Kidney (tissue), 14 donors: ENCODE measurements around the gene NRG2. TPM values are rescaled to one million over a fixed set of nuclear protein-coding genes. Genes with fewer than 3 reads are reported as not detected.

Source experiments
- DNase-seq, 5 donors: peaks; one replicate each; pipeline ENCODE4 v3.0.0-alpha.2; 2013 to 2020
- FAIRE-seq: peaks from 2 replicates; lab custom pipeline; 2012; peaks lifted over from hg19 to GRCh38; lab: Jason Lieb, UNC
- H3K27ac ChIP-seq, 2 donors: one replicate each; pipeline ENCODE4 v1.7.0; 2013; ENCODE audit warnings: low read depth in 2 of 2, low read length in 2 of 2, inconsistent platforms in 1 of 2
- H3K27me3 ChIP-seq: one replicate; pipeline ENCODE4 v1.7.1; 2013; ENCODE audit warnings: low read length, inconsistent platforms; ENCODE audit not compliant: control insufficient read depth, insufficient read depth
- H3K36me3 ChIP-seq, 3 donors: one replicate each; pipeline versions ENCODE4 v1.7.0 to v1.7.1; 2013; ENCODE audit warnings: low read length in 3 of 3, control low read depth in 1 of 3, inconsistent platforms in 1 of 3; ENCODE audit not compliant: insufficient read depth in 3 of 3, control insufficient read depth in 2 of 3
- H3K4me1 ChIP-seq, 3 donors: one replicate each; pipeline versions ENCODE4 v1.7.0 to v1.7.1; 2013; ENCODE audit warnings: low read length in 3 of 3, inconsistent platforms in 1 of 3, low read depth in 1 of 3; ENCODE audit not compliant: control insufficient read depth in 2 of 3, insufficient read depth in 2 of 3
- H3K4me3 ChIP-seq, 3 donors: one replicate each; pipeline versions ENCODE4 v1.7.0 to v1.8.1; 2013; ENCODE audit warnings: low read length in 3 of 3, control low read depth in 1 of 3, inconsistent platforms in 1 of 3
- H3K9ac ChIP-seq, 3 donors: one replicate each; pipeline versions ENCODE4 v1.7.0 to v1.7.1; 2013; ENCODE audit warnings: low read length in 3 of 3, control low read depth in 1 of 3, inconsistent platforms in 1 of 3
- H3K9me3 ChIP-seq, 3 donors: one replicate each; pipeline versions ENCODE4 v1.7.0 to v1.7.1; 2013; ENCODE audit warnings: low read length in 3 of 3, control low read depth in 1 of 3, inconsistent platforms in 1 of 3; ENCODE audit not compliant: control insufficient read depth in 2 of 3, insufficient read depth in 1 of 3
- CTCF ChIP-seq: IDR thresholded peaks from 3 replicates; pipeline ENCODE4 v1.5.1; 2012; ENCODE audit warnings: mild to moderate bottlenecking, moderate library complexity, borderline replicate concordance; ENCODE audit not compliant: insufficient read depth; ENCODE audit errors: extremely low read depth
- intact Hi-C: fragments of 100-400 bp; cut with DNase I; formaldehyde crosslinking; loops from one replicate; pipeline ENCODE4 v1.11.1; 2022
- polyA plus RNA-seq: library from polyadenylated mRNA; stranded (reverse); fragments of 350-450 nt; fragmentation: Illumina TruSeq; extraction: RNeasy Lipid Tissue Mini Kit (QIAGEN cat#74804); gene quantifications from one replicate; pipeline ENCODE4 v1.2.3, GENCODE V29; 2014; ENCODE audit warnings: low read depth, low replicate concordance; ENCODE audit not compliant: insufficient read depth
- total RNA-seq: library from RNA; stranded (reverse); fragmentation: NEBNext Ultra II Directional; extraction: Animal tissue kit (Norgen Biotek cat#: 25700); gene quantifications from one replicate; pipeline ENCODE4 v1.2.1, GENCODE V29; 2021
- donor health status: control.
- donor health status: control.
- donor health status: control.
- donor health status: control.
- donor health status: control.
- donor health status: DM: yes; HTN: yes; CAD: no.
- donor health status: Normal renal cell carcinoma (clear cell type).

The NRG2 gene
- total and polyA plus RNA-seq, 2 donors from 2014 or later, result 1.9 to 4.6 TPM

DNA sequence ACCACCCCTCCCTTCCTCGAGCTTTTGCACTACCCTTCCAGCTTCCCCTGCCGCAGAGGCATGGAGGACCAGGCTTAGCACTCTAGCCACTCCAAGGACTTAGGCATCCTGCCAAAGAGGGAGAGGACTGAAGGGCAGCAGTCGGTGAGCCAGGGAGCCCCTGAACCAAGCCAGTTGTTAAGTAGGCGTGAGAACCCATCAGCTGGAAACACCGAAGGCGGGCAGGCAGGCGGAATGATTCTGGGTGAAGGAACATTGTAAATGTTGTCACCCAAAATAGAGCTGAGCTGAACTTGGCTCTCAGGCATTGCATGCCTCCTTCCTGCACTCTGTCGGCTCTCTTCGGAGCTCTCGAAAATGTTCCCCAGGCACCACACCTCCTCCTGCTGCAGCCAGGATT is 42.8 kb downstream of the NRG2 start:
- intact Hi-C loops, result no loop called here
- Histone ChIP-seq H3K27me3 (no peaks in the 10 kb centered on the region), H3K4me1 (no peaks in the 10 kb centered on the region), H3K9me3 (no peaks in the 10 kb centered on the region), H3K9ac (no peak overlapping the region), H3K27ac (no peak overlapping the region), H3K36me3 (no peaks in the 10 kb centered on the region), H3K4me3 (no peak overlapping the region)
- DNase-seq, result no peak
- TF ChIP-seq CTCF, result no peak
- no peak for FAIRE-seq

DNA sequence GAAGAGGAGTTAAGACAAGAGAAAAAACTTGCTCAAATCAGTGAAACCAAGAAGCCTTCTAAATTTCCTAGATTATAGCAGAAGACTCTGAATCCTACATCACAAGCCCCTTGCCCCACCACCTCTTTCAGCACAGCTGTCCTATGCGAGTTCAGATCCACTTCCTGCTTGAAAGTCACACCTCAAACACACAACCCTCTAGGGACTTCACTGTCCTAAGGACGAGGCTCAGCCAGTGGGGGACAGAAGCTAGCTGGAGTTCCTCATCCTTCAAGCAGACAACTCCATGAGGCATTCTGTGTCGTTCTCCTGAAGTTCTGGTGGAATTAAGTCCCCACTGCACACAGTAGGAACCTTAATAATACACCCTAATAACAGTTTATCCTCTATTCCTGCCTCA is 44.3 kb downstream of the NRG2 start:
- DNase-seq (no peak), FAIRE-seq (no peak)
- no peaks in the 10 kb centered on the region for H3K4me1 ChIP-seq
- H3K4me3 ChIP-seq, result no peak overlapping the region
- intact Hi-C loops, result no loop called here
- H3K9me3 ChIP-seq, result no peaks in the 10 kb centered on the region
- TF ChIP-seq CTCF, result no peak
- no peaks in the 10 kb centered on the region for H3K27me3 ChIP-seq
- no peak overlapping the region for H3K27ac ChIP-seq
- H3K36me3 ChIP-seq, result no peaks in the 10 kb centered on the region
- H3K9ac ChIP-seq, result no peak overlapping the region

GRCh38 chr5:139997276-139997675 is 45.8 kb downstream of the NRG2 start:
- intact Hi-C loops, result no loop called here
- Histone ChIP-seq H3K36me3 (no peaks in the 10 kb centered on the region), H3K4me3 (no peak overlapping the region), H3K27ac (no peak overlapping the region), H3K9ac (no peak overlapping the region), H3K4me1 (no peaks in the 10 kb centered on the region), H3K27me3 (no peaks in the 10 kb centered on the region), H3K9me3 (no peaks in the 10 kb centered on the region)
- TF ChIP-seq CTCF, result no peak
- no peak for FAIRE-seq
- DNase-seq, result no peak

- TF ChIP-seq CTCF, result no peak
- Histone ChIP-seq H3K9ac (no peak overlapping the region), H3K9me3 (no peaks in the 10 kb centered on the region), H3K36me3 (no peaks in the 10 kb centered on the region), H3K4me3 (no peak overlapping the region), H3K27me3 (no peaks in the 10 kb centered on the region), H3K4me1 (no peaks in the 10 kb centered on the region), H3K27ac (no peak overlapping the region)
- no peak for DNase-seq
- intact Hi-C loops, result no loop called here
- FAIRE-seq, result no peak
These were observed 47.2 kb downstream of the NRG2 start for GRCh38 chr5:139995929-139996328.
